ENCODE results near the gene KIF6. TPM values are rescaled to one million over a fixed set of nuclear protein-coding genes. Genes with fewer than 3 reads are reported as not detected.

The KIF6 gene
- total and polyA plus RNA-seq, 7 experiments from 2014 or later = 0.75 TPM; not detected in 6

DNA sequence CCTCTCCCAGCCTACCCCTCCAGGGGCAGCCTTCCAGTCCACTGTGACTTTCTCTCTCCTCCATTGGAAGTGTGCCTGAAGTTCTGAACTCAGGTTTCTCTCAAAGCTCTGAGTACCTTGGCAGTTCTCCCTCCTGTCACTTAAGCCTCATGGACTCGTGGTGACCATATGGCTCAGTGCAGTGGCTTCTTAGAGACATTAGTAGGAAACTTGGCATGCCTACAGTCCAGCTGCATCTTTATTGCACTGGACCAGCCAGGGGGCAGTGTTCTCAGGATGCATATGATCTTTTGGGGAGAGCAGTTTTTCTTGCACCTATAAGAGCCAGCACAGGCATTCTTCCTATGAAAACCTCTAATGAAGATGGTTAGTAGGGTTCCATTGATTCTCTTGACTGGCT lies 355.2 kb downstream of the KIF6 start:
- H3K4me3 Mint-ChIP-seq = no peak overlapping the region
- no peak for DNase-seq
- peaks cover 0 to 4% (median 0%) of the 10 kb centered on the region in 7 donors for H3K4me1 Mint-ChIP-seq
- no peaks in the 10 kb centered on the region for H3K36me3 Mint-ChIP-seq
- ChIA-PET POLR2A (no interaction called here), CTCF (no interaction called here)
- H3K27ac Mint-ChIP-seq = no peak overlapping the region
- Histone ChIP-seq H3K4me3 (ENCODE audit: low read length) (no peak overlapping the region), H3K9me3 (ENCODE audit: control insufficient read depth in 2 of 3, low read length in 3 of 3) (no peaks in the 10 kb centered on the region), H3K27me3 (ENCODE audit: control insufficient read depth in 2 of 2, insufficient read depth in 2 of 2, low read length in 2 of 2) (no peaks in the 10 kb centered on the region), H3K27ac (ENCODE audit: low read depth, low read length) (no peak overlapping the region), H3K36me3 (ENCODE audit: control insufficient read depth in 2 of 3, insufficient read depth in 3 of 3, low read length in 3 of 3) (no peaks in the 10 kb centered on the region), H3K4me1 (ENCODE audit: control insufficient read depth in 2 of 2, insufficient read depth in 2 of 2, low read length in 2 of 2) (no peaks in the 10 kb centered on the region)
- ATAC-seq = no peak
- no peaks in the 10 kb centered on the region for H3K9me3 Mint-ChIP-seq
- H3K27me3 Mint-ChIP-seq = peaks cover 0 to 19% (median 9%) of the 10 kb centered on the region in 5 donors
- intact Hi-C loops (cut with micrococcal nuclease) = loop anchor here in 1 of 2 donors (10.0 kb wide), 1 partner anchor 1665 kb away; the partner anchor contains the start of gene UNC5CL

DNA sequence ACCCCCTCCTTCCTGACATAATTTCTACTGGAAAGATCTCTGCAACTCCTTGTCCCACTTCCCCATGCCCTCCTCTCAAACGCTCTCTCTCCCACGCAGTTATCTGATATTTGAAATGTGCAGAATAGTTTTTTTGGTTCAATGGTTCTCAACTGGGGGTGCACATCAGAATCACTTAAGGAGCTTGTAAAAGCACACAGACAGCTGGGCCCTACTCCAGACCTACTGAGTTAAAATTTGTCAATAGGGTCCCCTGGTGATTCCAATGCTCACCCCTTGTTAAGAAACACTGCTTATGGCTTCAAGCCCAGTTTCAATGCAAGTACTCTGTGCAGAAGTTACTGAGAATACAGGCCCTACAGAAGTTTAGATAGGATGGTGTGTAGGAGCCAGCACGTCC lies 357.5 kb downstream of the KIF6 start:
- intact Hi-C loops (cut with micrococcal nuclease) = loop anchor here in 1 of 2 donors (10.0 kb wide), 1 partner anchor 1667 kb away; the partner anchor contains the start of gene UNC5CL
- Histone ChIP-seq H3K27me3 (ENCODE audit: control insufficient read depth in 2 of 2, insufficient read depth in 2 of 2, low read length in 2 of 2) (no peaks in the 10 kb centered on the region), H3K27ac (ENCODE audit: low read depth, low read length) (no peak overlapping the region), H3K9me3 (ENCODE audit: control insufficient read depth in 2 of 3, low read length in 3 of 3) (no peaks in the 10 kb centered on the region), H3K4me1 (ENCODE audit: control insufficient read depth in 2 of 2, insufficient read depth in 2 of 2, low read length in 2 of 2) (no peaks in the 10 kb centered on the region), H3K36me3 (ENCODE audit: control insufficient read depth in 2 of 3, insufficient read depth in 3 of 3, low read length in 3 of 3) (no peaks in the 10 kb centered on the region), H3K4me3 (ENCODE audit: low read length) (no peak overlapping the region)
- no peaks in the 10 kb centered on the region for H3K9me3 Mint-ChIP-seq
- POLR2A ChIA-PET = no interaction called here
- CTCF ChIA-PET = interaction anchor here (1.2 kb wide), 1 partner anchor 15 kb away, joined by 3 read pairs; no protein-coding TSS in a partner anchor
- peaks cover 2 to 22% (median 10%) of the 10 kb centered on the region in 5 donors for H3K27me3 Mint-ChIP-seq
- no peak for DNase-seq
- no peak overlapping the region for H3K4me3 Mint-ChIP-seq
- H3K4me1 Mint-ChIP-seq = peaks cover 0 to 4% (median 0%) of the 10 kb centered on the region in 7 donors
- no peak for ATAC-seq
- H3K27ac Mint-ChIP-seq = no peak overlapping the region
- H3K36me3 Mint-ChIP-seq = no peaks in the 10 kb centered on the region

DNA sequence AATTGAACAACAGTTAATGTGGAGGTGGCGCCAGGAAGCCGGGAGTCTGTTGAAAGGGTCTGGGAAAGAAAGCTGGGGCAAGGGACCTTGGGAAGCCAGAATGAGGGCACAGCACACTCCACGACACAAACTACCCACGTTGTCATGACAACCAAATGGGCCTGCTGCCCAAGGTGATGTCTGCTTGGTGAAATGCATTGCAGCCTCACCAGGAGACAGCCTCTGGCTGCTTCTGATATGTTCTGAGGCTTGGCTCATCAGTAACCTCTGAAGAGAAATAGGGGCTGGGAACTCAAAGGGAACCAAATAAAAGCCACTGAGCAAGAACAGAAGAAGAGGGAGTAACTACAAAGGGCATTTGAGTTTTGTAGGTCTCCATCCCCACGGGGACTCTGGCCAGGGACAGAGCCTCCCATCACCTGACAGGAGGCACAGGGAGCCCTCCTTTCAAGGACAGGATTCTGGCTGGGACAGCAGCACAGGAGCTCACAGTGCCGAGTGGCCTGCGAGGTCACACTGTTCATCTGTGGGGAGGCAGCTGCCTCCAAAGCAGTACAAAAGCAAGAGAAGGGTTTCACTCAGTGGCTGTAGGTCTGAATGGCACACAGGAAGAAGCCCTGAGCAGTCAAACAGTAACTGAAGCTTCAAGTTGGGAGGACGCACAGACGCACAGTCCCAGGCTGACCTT lies 358.1 kb downstream of the KIF6 start:
- intact Hi-C loops (cut with micrococcal nuclease) = loop anchor here in 1 of 2 donors (10.0 kb wide), 1 partner anchor 1668 kb away; the partner anchor contains the start of gene UNC5CL
- peaks cover 2 to 22% (median 10%) of the 10 kb centered on the region in 5 donors for H3K27me3 Mint-ChIP-seq
- Histone ChIP-seq H3K36me3 (ENCODE audit: control insufficient read depth in 2 of 3, insufficient read depth in 3 of 3, low read length in 3 of 3) (no peaks in the 10 kb centered on the region), H3K27ac (ENCODE audit: low read depth, low read length) (no peak overlapping the region), H3K27me3 (ENCODE audit: control insufficient read depth in 2 of 2, insufficient read depth in 2 of 2, low read length in 2 of 2) (no peaks in the 10 kb centered on the region), H3K4me3 (ENCODE audit: low read length) (no peak overlapping the region), H3K9me3 (ENCODE audit: control insufficient read depth in 2 of 3, low read length in 3 of 3) (no peaks in the 10 kb centered on the region), H3K4me1 (ENCODE audit: control insufficient read depth in 2 of 2, insufficient read depth in 2 of 2, low read length in 2 of 2) (no peaks in the 10 kb centered on the region)
- no peaks in the 10 kb centered on the region for H3K9me3 Mint-ChIP-seq
- no peak overlapping the region for H3K4me3 Mint-ChIP-seq
- no peak overlapping the region for H3K27ac Mint-ChIP-seq
- no peak for ATAC-seq
- DNase-seq = no peak
- ChIA-PET CTCF (interaction anchor here (1.2 kb wide), 1 partner anchor 14 kb away, joined by 3 read pairs; no protein-coding TSS in a partner anchor), POLR2A (no interaction called here)
- H3K4me1 Mint-ChIP-seq = peaks cover 0 to 4% (median 0%) of the 10 kb centered on the region in 7 donors
- H3K36me3 Mint-ChIP-seq = no peaks in the 10 kb centered on the region

DNA sequence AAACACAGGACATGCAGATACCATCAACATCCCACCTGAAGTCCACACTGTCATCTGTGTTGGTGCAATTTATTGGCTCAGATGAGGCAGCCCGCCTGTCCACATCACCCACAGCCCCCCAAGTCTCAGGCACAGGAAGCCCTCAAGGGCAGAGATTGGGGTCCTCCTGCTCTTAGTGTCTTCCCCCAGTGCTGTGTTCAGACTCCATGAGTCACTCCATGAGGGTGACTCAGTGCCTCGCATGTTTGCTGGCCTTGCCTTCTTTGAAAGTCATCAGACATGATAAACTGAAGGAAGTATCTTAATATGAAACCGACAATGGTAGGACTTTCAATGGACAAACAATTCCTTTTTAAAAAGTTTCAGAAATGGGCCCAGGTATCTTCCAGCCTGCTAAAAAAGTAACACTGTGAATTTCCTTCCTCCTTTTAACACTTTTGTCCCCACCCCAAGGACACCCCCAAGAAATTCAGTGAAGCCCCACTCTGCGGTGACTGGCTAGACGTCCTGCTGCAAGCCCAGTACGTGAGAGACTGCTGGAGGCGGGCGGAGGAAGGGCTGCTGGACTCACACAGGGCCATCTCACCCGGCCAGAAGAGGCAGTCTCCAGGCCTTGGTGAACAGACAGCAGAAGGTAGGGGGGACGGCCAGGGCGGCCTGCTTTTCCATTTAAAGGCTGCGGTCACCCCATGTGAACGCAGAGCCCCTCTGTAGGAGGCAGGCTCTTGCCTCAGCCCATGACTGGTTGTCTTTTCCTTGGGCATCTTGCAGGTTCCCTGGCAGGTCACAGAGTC lies 359.7 kb downstream of the KIF6 start:
- Histone ChIP-seq H3K27me3 (ENCODE audit: control insufficient read depth in 2 of 2, insufficient read depth in 2 of 2, low read length in 2 of 2) (no peaks in the 10 kb centered on the region), H3K36me3 (ENCODE audit: control insufficient read depth in 2 of 3, insufficient read depth in 3 of 3, low read length in 3 of 3) (no peaks in the 10 kb centered on the region), H3K27ac (ENCODE audit: low read depth, low read length) (no peak overlapping the region), H3K9me3 (ENCODE audit: control insufficient read depth in 2 of 3, low read length in 3 of 3) (no peaks in the 10 kb centered on the region), H3K4me1 (ENCODE audit: control insufficient read depth in 2 of 2, insufficient read depth in 2 of 2, low read length in 2 of 2) (no peaks in the 10 kb centered on the region), H3K4me3 (ENCODE audit: low read length) (no peak overlapping the region)
- Mint-ChIP-seq H3K27me3 (peaks cover 2 to 27% (median 4%) of the 10 kb centered on the region in 5 donors), H3K9me3 (no peaks in the 10 kb centered on the region), H3K36me3 (no peaks in the 10 kb centered on the region), H3K4me1 (peaks cover 0 to 6% (median 0%) of the 10 kb centered on the region in 7 donors), H3K4me3 (no peak overlapping the region), H3K27ac (no peak overlapping the region)
- CTCF ChIA-PET = no interaction called here
- ATAC-seq (no peak), DNase-seq (no peak)
- POLR2A ChIA-PET = no interaction called here
- intact Hi-C loops (cut with micrococcal nuclease) = loop anchor here in 1 of 2 donors (10.0 kb wide), 1 partner anchor 1669 kb away; the partner anchor contains the start of gene UNC5CL

DNA sequence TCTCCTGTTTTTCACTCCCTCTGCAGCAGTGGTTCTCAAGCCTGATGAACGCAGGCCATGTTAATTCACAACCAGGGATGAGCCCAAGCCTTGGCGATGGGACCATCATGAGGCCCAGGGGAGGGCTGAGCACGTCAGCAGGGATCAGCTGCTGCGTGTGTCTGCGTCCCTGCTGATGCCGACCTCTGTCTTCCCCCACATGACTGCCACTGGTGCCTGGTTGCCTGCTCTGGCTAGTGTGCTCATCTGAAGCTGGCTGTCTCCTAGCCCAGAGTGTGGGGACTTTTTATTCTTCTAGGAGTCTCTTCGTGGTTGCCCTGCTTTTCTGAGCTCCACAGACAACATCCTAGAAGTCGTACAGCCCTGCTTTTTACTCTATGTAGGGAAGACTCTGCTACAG lies 361.9 kb downstream of the KIF6 start:
- Mint-ChIP-seq H3K36me3 (no peaks in the 10 kb centered on the region), H3K4me3 (no peak overlapping the region), H3K4me1 (peaks cover 0 to 6% (median 0%) of the 10 kb centered on the region in 7 donors), H3K27me3 (peaks cover 0 to 19% (median 3%) of the 10 kb centered on the region in 5 donors), H3K9me3 (no peaks in the 10 kb centered on the region), H3K27ac (no peak overlapping the region)
- ChIA-PET CTCF (interaction anchor here (0.6 to 1.1 kb wide), 4 partner anchors 14 to 1547 kb away, joined by 3 to 5 read pairs (median 3); no protein-coding TSS in a partner anchor), POLR2A (interaction anchor here (0.6 kb wide), 1 partner anchor 435 kb away, joined by 7 read pairs; no protein-coding TSS in a partner anchor)
- Histone ChIP-seq H3K27me3 (ENCODE audit: control insufficient read depth in 2 of 2, insufficient read depth in 2 of 2, low read length in 2 of 2) (no peaks in the 10 kb centered on the region), H3K27ac (ENCODE audit: low read depth, low read length) (no peak overlapping the region), H3K4me3 (ENCODE audit: low read length) (no peak overlapping the region), H3K9me3 (ENCODE audit: control insufficient read depth in 2 of 3, low read length in 3 of 3) (no peaks in the 10 kb centered on the region), H3K36me3 (ENCODE audit: control insufficient read depth in 2 of 3, insufficient read depth in 3 of 3, low read length in 3 of 3) (no peaks in the 10 kb centered on the region), H3K4me1 (ENCODE audit: control insufficient read depth in 2 of 2, insufficient read depth in 2 of 2, low read length in 2 of 2) (no peaks in the 10 kb centered on the region)
- no peak for ATAC-seq
- intact Hi-C loops (cut with micrococcal nuclease) = loop anchor here (5.0 to 10.0 kb wide), 3 partner anchors 944 to 1954 kb away; partner anchors contain the start of gene UNC5CL (in 1 of the 2)
- DNase-seq = no peak

DNA sequence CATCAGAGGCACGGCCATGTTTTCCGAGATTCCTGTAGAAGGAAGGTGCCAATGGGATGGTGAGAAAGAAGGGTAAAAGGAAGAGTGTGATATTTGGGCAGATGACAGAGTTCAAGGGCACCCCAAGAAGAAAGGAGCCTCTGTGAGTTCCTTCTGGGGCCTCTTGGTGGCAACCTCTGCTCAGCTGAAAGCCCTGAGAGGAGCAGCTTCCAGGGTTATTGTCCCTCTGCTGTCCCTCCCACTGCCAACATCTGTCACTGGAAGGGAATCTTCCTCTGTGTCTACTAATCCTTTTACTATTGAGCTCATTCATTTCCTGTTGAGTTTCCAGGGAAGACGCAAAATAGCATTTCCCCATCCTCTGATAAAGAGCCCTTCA lies 362.7 kb downstream of the KIF6 start:
- POLR2A ChIA-PET = no interaction called here
- Histone ChIP-seq H3K9me3 (ENCODE audit: control insufficient read depth in 2 of 3, low read length in 3 of 3) (no peaks in the 10 kb centered on the region), H3K4me1 (ENCODE audit: control insufficient read depth in 2 of 2, insufficient read depth in 2 of 2, low read length in 2 of 2) (no peaks in the 10 kb centered on the region), H3K27ac (ENCODE audit: low read depth, low read length) (no peak overlapping the region), H3K27me3 (ENCODE audit: control insufficient read depth in 2 of 2, insufficient read depth in 2 of 2, low read length in 2 of 2) (no peaks in the 10 kb centered on the region), H3K4me3 (ENCODE audit: low read length) (no peak overlapping the region), H3K36me3 (ENCODE audit: control insufficient read depth in 2 of 3, insufficient read depth in 3 of 3, low read length in 3 of 3) (no peaks in the 10 kb centered on the region)
- H3K36me3 Mint-ChIP-seq = no peaks in the 10 kb centered on the region
- no peaks in the 10 kb centered on the region for H3K9me3 Mint-ChIP-seq
- intact Hi-C loops (cut with micrococcal nuclease) = loop anchor here (1.0 to 10.0 kb wide), 4 partner anchors 945 to 1955 kb away; partner anchors contain the start of gene UNC5CL (in 1 of the 2)
- DNase-seq = no peak
- no peak for ATAC-seq
- H3K27ac Mint-ChIP-seq = no peak overlapping the region
- peaks cover 0 to 6% (median 0%) of the 10 kb centered on the region in 7 donors for H3K4me1 Mint-ChIP-seq
- no peak overlapping the region for H3K4me3 Mint-ChIP-seq
- peaks cover 0 to 19% (median 3%) of the 10 kb centered on the region in 5 donors for H3K27me3 Mint-ChIP-seq
- CTCF ChIA-PET = interaction anchor here (0.6 to 1.7 kb wide), 4 partner anchors 9 to 1548 kb away, joined by 3 to 5 read pairs (median 3); no protein-coding TSS in a partner anchor

Data from naive thymus-derived CD4-positive, alpha-beta T cell (primary cell).